COR-L47 (cell line): Measurements from ENCODE around the gene CPNE2.

Experiments
- DNase-seq: peaks from one replicate; lab custom pipeline; 2025; lab: John Stamatoyannopoulos, UW

The CPNE2 gene

DNA sequence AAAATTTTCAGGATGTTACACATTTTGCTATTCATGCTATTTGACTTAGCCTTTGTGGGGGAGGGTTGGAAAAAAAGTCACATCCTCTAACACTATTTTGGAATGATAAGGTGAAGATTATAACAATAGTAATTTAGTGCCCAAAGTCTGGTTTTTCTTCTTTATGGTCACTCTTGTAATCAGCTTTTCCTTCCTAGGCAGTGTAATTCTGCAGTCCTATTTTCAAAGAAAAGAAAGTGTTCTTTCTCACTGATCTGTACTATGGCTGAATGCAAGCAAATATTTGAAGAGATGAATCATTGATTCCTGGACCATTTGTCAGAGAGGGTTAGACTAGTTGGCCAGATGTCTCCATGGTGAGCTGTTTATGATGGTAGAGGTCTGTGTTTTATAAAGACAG is 102.1 kb downstream of the CPNE2 start:
- DNase-seq = no peak

GRCh38 chr16:57196286-57196685 is 103.9 kb downstream of the CPNE2 start:
- DNase-seq = no peak

GRCh38 chr16:57196753-57197152 is 104.4 kb downstream of the CPNE2 start:
- DNase-seq = no peak
